ENCODE results near the gene DEPDC7. TPM values are rescaled to one million over a fixed set of nuclear protein-coding genes. Genes with fewer than 3 reads are reported as not detected.

Gene DEPDC7
- total RNA-seq, 3 donors from 2014 or later = 0.59 to 0.98 (median 0.64) TPM

GRCh38 chr11:33006010-33006409 lies 9.7 kb upstream of the DEPDC7 start:
- Histone ChIP-seq H3K4me3 (no peak overlapping the region), H3K9me3 (no peaks in the 10 kb centered on the region), H3K4me1 (no peaks in the 10 kb centered on the region), H3K27ac (no peak overlapping the region), H3K27me3 (no peaks in the 10 kb centered on the region), H3K36me3 (no peaks in the 10 kb centered on the region)
- no peak for TF ChIP-seq POLR2AphosphoS5 (IDR thresholded peaks at IDR 0.05)
- no peak for TF ChIP-seq CTCF (IDR thresholded peaks at IDR 0.05)
- TF ChIP-seq POLR2A (IDR thresholded peaks at IDR 0.05) = no peak
- intact Hi-C loops (cut with DNase I; ENCODE audit: low total_unique reads) = no loop called here
- DNase-seq (ENCODE audit: low spot score in 2 of 2) = no peak

GRCh38 chr11:33013755-33014154 lies 1.9 kb upstream of the DEPDC7 start:
- Histone ChIP-seq H3K9me3 (no peaks in the 10 kb centered on the region), H3K4me1 (no peaks in the 10 kb centered on the region), H3K27ac (no peak overlapping the region), H3K36me3 (no peaks in the 10 kb centered on the region), H3K4me3 (no peak overlapping the region), H3K27me3 (peaks cover 0 to 7% of the 10 kb centered on the region in 2 donors)
- intact Hi-C loops (cut with DNase I; ENCODE audit: low total_unique reads) = no loop called here
- no peak for TF ChIP-seq CTCF (IDR thresholded peaks at IDR 0.05)
- no peak for TF ChIP-seq POLR2A (IDR thresholded peaks at IDR 0.05)
- TF ChIP-seq POLR2AphosphoS5 (IDR thresholded peaks at IDR 0.05) = no peak
- no peak for DNase-seq (ENCODE audit: low spot score in 2 of 2)

GRCh38 chr11:33016654-33017053 lies 976 bp downstream of the DEPDC7 start:
- Histone ChIP-seq H3K36me3 (no peaks in the 10 kb centered on the region), H3K9me3 (no peaks in the 10 kb centered on the region), H3K4me3 (peak overlapping the region; percentile 53 to 73 (median 62)), H3K4me1 (no peaks in the 10 kb centered on the region), H3K27me3 (peaks cover 0 to 7% of the 10 kb centered on the region in 2 donors), H3K27ac (no peak overlapping the region)
- intact Hi-C loops (cut with DNase I; ENCODE audit: low total_unique reads) = no loop called here
- DNase-seq (ENCODE audit: low spot score in 2 of 2) = no peak
- TF ChIP-seq POLR2A (IDR thresholded peaks at IDR 0.05) (no peak), POLR2AphosphoS5 (IDR thresholded peaks at IDR 0.05) (no peak), CTCF (IDR thresholded peaks at IDR 0.05) (no peak)

GRCh38 chr11:33017478-33017877 lies 1.8 kb downstream of the DEPDC7 start:
- Histone ChIP-seq H3K4me3 (no peak overlapping the region), H3K9me3 (no peaks in the 10 kb centered on the region), H3K27me3 (peaks cover 0 to 7% of the 10 kb centered on the region in 2 donors), H3K36me3 (no peaks in the 10 kb centered on the region), H3K27ac (no peak overlapping the region), H3K4me1 (no peaks in the 10 kb centered on the region)
- TF ChIP-seq POLR2AphosphoS5 (IDR thresholded peaks at IDR 0.05) (no peak), POLR2A (IDR thresholded peaks at IDR 0.05) (no peak), CTCF (IDR thresholded peaks at IDR 0.05) (no peak)
- intact Hi-C loops (cut with DNase I; ENCODE audit: low total_unique reads) = no loop called here
- no peak for DNase-seq (ENCODE audit: low spot score in 2 of 2)

- Histone ChIP-seq H3K36me3 (no peaks in the 10 kb centered on the region), H3K4me3 (no peak overlapping the region), H3K27me3 (peaks cover 0 to 7% of the 10 kb centered on the region in 2 donors), H3K9me3 (no peaks in the 10 kb centered on the region), H3K4me1 (no peaks in the 10 kb centered on the region), H3K27ac (no peak overlapping the region)
- intact Hi-C loops (cut with DNase I; ENCODE audit: low total_unique reads) = no loop called here
- TF ChIP-seq POLR2AphosphoS5 (IDR thresholded peaks at IDR 0.05) = no peak
- TF ChIP-seq CTCF (IDR thresholded peaks at IDR 0.05) = no peak
- no peak for TF ChIP-seq POLR2A (IDR thresholded peaks at IDR 0.05)
- DNase-seq (ENCODE audit: low spot score in 2 of 2) = no peak
These were observed 2.3 kb downstream of the DEPDC7 start for GRCh38 chr11:33017965-33018364.

Measured in breast epithelium (tissue), 4 donors.